Progenitor cell of endocrine pancreas (in vitro differentiated cells): Measurements from ENCODE around the gene PBX2. TPM values are rescaled to one million over a fixed set of nuclear protein-coding genes. Genes with fewer than 3 reads are reported as not detected.
A peak's percentile ranks its signal among the peaks of the same experiment; 100 is the strongest.

Source experiments
- DNase-seq: peaks from one replicate; pipeline ENCODE4 v3.0.0; 2021; ENCODE audit warnings: low spot score; ENCODE audit not compliant: unreplicated experiment
- H3K27ac Mint-ChIP-seq: 2 replicates; pipeline ENCODE4 v1.8.0; 2021; ENCODE audit warnings: mild to moderate bottlenecking, moderate library complexity, mixed read lengths
- H3K27me3 Mint-ChIP-seq: 2 replicates; pipeline ENCODE4 v1.8.0; 2021; ENCODE audit warnings: mixed read lengths
- H3K36me3 Mint-ChIP-seq: 2 replicates; pipeline ENCODE4 v1.8.0; 2022; ENCODE audit warnings: mixed read lengths; ENCODE audit not compliant: insufficient read depth
- H3K4me1 Mint-ChIP-seq: 2 replicates; pipeline ENCODE4 v1.8.0; 2021; ENCODE audit warnings: low read depth, mixed read lengths
- H3K4me3 Mint-ChIP-seq: 2 replicates; pipeline ENCODE4 v1.8.0; 2021; ENCODE audit warnings: low read depth, mild to moderate bottlenecking, moderate library complexity, mixed read lengths
- H3K9me3 Mint-ChIP-seq: 2 replicates; pipeline ENCODE4 v1.8.0; 2021; ENCODE audit warnings: low read depth, mixed read lengths
- CTCF ChIP-seq: fragments of 200-600 bp; sonication (generic); IDR thresholded peaks from one replicate; pipeline ENCODE4 v1.5.0; 2021; ENCODE audit warnings: antibody characterized with exemption, mild to moderate bottlenecking; ENCODE audit not compliant: unreplicated experiment
- total RNA-seq: library from RNA; stranded (reverse); gene quantifications from 2 replicates; pipeline ENCODE4 v1.2.1, GENCODE V29; 2021

The PBX2 gene
- total RNA-seq, 1 donor from 2014 or later: 261 TPM

- Mint-ChIP-seq H3K9me3 (no peaks in the 10 kb centered on the region), H3K4me3 (peak overlapping the region; percentile 41), H3K27me3 (no peaks in the 10 kb centered on the region), H3K4me1 (peaks cover 35% of the 10 kb centered on the region), H3K36me3 (peaks cover 44% of the 10 kb centered on the region), H3K27ac (peak overlapping the region; percentile 96)
- no peak for TF ChIP-seq CTCF
- DNase-seq: no peak
These were observed 22.7 kb downstream of the PBX2 start for GRCh38 chr6:32167154-32167760.

- peaks cover 35% of the 10 kb centered on the region for H3K4me1 Mint-ChIP-seq
- H3K27ac Mint-ChIP-seq: peak overlapping the region; percentile 96
- H3K36me3 Mint-ChIP-seq: peaks cover 47% of the 10 kb centered on the region
- H3K9me3 Mint-ChIP-seq: no peaks in the 10 kb centered on the region
- H3K27me3 Mint-ChIP-seq: no peaks in the 10 kb centered on the region
- no peak overlapping the region for H3K4me3 Mint-ChIP-seq
- DNase-seq: no peak
- no peak for TF ChIP-seq CTCF
These were observed 23.5 kb downstream of the PBX2 start for GRCh38 chr6:32166411-32167061.

GRCh38 chr6:32164295-32164694, 25.7 kb downstream of the PBX2 start, which contains the start of gene EGFL8:
TSS of gene EGFL8 (plus strand) at chr6:32164595. CDS start at chr6:32166166, 1,571 bp downstream.
- no peak for TF ChIP-seq CTCF
- DNase-seq: no peak

GRCh38 chr6:32163559-32164258, 26.3 kb downstream of the PBX2 start:
- no peak for DNase-seq
- H3K4me3 Mint-ChIP-seq: no peak overlapping the region
- H3K9me3 Mint-ChIP-seq: no peaks in the 10 kb centered on the region
- no peaks in the 10 kb centered on the region for H3K27me3 Mint-ChIP-seq
- H3K27ac Mint-ChIP-seq: no peak overlapping the region
- TF ChIP-seq CTCF: no peak
- H3K4me1 Mint-ChIP-seq: peaks cover 24% of the 10 kb centered on the region
- peaks cover 25% of the 10 kb centered on the region for H3K36me3 Mint-ChIP-seq

More at GRCh38 chr6:32164295-32164694, 25.7 kb downstream of the PBX2 start, which contains the start of gene EGFL8:
- Mint-ChIP-seq H3K36me3 (peaks cover 28% of the 10 kb centered on the region), H3K4me1 (peaks cover 28% of the 10 kb centered on the region), H3K27ac (peak within 1 kb of the TSS; percentile 74), H3K9me3 (no peaks in the 10 kb centered on the region), H3K4me3 (no peak within 1 kb of the TSS), H3K27me3 (no peaks in the 10 kb centered on the region)

- H3K36me3 Mint-ChIP-seq: peaks cover 23% of the 10 kb centered on the region
- DNase-seq: no peak
- H3K27ac Mint-ChIP-seq: no peak overlapping the region
- H3K4me3 Mint-ChIP-seq: no peak overlapping the region
- TF ChIP-seq CTCF: no peak
- no peaks in the 10 kb centered on the region for H3K27me3 Mint-ChIP-seq
- peaks cover 18% of the 10 kb centered on the region for H3K4me1 Mint-ChIP-seq
- H3K9me3 Mint-ChIP-seq: no peaks in the 10 kb centered on the region
These were observed 31.9 kb downstream of the PBX2 start for GRCh38 chr6:32158052-32158451.
